ENCODE measurements around the gene SEMA3D.

- no peak for TF ChIP-seq CTCF (IDR thresholded peaks at IDR 0.05; ENCODE audit: low read depth, low read length)
- TF ChIP-seq EZH2phosphoT487 (IDR thresholded peaks at IDR 0.05; ENCODE audit: low read depth), result no peak
These were observed 124.2 kb downstream of the SEMA3D start for GRCh38 chr7:85062651-85063050.
